SJCRH30 (cell line): Measurements from ENCODE around the gene SLC45A1. TPM values are rescaled to one million over a fixed set of nuclear protein-coding genes. Genes with fewer than 3 reads are reported as not detected.
"Not testable (repeated sequence)": the region's sequence is repeated elsewhere in the genome, so short reads cannot be mapped to it uniquely, and the experiment has no call there.

Experiments used
- DNase-seq, 2 experiments: peaks; one replicate each; pipeline ENCODE4 v3.0.0-alpha.2; 2015 to 2020
- H3K27ac ChIP-seq: fragments of 250-450 bp; sonication (Bioruptor Pico); 2 replicates; pipeline ENCODE4 v1.5.1; 2020; ENCODE audit warnings: mild to moderate bottlenecking, moderate library complexity
- H3K27me3 ChIP-seq: fragments of 250-450 bp; sonication (Bioruptor Pico); 2 replicates; pipeline ENCODE4 v1.5.1; 2020; ENCODE audit warnings: mild to moderate bottlenecking, moderate library complexity
- H3K36me3 ChIP-seq: fragments of 250-450 bp; sonication (Bioruptor Pico); 2 replicates; pipeline ENCODE4 v1.5.1; 2020; ENCODE audit warnings: mild to moderate bottlenecking, moderate library complexity
- H3K4me1 ChIP-seq: fragments of 250-450 bp; sonication (Bioruptor Pico); 2 replicates; pipeline ENCODE4 v1.5.1; 2020; ENCODE audit warnings: mild to moderate bottlenecking, moderate library complexity
- H3K4me3 ChIP-seq: fragments of 250-450 bp; sonication (Bioruptor Pico); 2 replicates; pipeline ENCODE4 v1.5.1; 2020; ENCODE audit warnings: mild to moderate bottlenecking, moderate library complexity
- H3K9me3 ChIP-seq: fragments of 250-450 bp; sonication (Bioruptor Pico); replicated peaks from 2 replicates; pipeline ENCODE4 v1.5.1; 2020; ENCODE audit warnings: mild to moderate bottlenecking, moderate library complexity
- total RNA-seq: library from RNA; depleted of rRNA; stranded (reverse); fragments of >200 nt; shearing (Covaris generic); gene quantifications from 2 replicates; pipeline ENCODE4 v1.2.3, GENCODE V29; 2014; rRNA removed

Gene SLC45A1
- 1.7 and 2.8 TPM in 2 replicates for total RNA-seq

GRCh38 chr1:8317647-8318381 lies at the start of gene SLC45A1:
Gene SLC45A1 (plus strand): TSS chr1:8318114. CDS start chr1:8324330, 6,216 bp downstream.
- Histone ChIP-seq H3K4me1 (peaks cover 23% of the 10 kb centered on the region), H3K27ac (peak within 1 kb of the TSS; percentile 35), H3K36me3 (no peaks in the 10 kb centered on the region), H3K9me3 (no peaks in the 10 kb centered on the region), H3K4me3 (peak within 1 kb of the TSS; percentile 69), H3K27me3 (no peaks in the 10 kb centered on the region)
- DNase-seq: peak; percentile 74 to 82

- H3K27me3 ChIP-seq: no peaks in the 10 kb centered on the region
- no peak overlapping the region for H3K27ac ChIP-seq
- no peak overlapping the region for H3K4me3 ChIP-seq
- DNase-seq: no peak
- peaks cover 4% of the 10 kb centered on the region for H3K4me1 ChIP-seq
- H3K9me3 ChIP-seq: no peaks in the 10 kb centered on the region
- H3K36me3 ChIP-seq: no peaks in the 10 kb centered on the region
Measured at GRCh38 chr1:8273036-8273435, 44.9 kb upstream of the SLC45A1 start.

GRCh38 chr1:8274352-8274751 lies 43.6 kb upstream of the SLC45A1 start:
- Histone ChIP-seq H3K36me3 (no peaks in the 10 kb centered on the region), H3K27me3 (no peaks in the 10 kb centered on the region), H3K27ac (no peak overlapping the region), H3K4me1 (peaks cover 1% of the 10 kb centered on the region), H3K4me3 (no peak overlapping the region), H3K9me3 (no peaks in the 10 kb centered on the region)
- no peak for DNase-seq

- H3K27ac ChIP-seq: no peak overlapping the region
- H3K9me3 ChIP-seq: peaks cover 2% of the 10 kb centered on the region; the same call in 1 of the 2 replicates
- no peak overlapping the region for H3K4me3 ChIP-seq
- peak; percentile 35 to 47 for DNase-seq
- H3K36me3 ChIP-seq: no peaks in the 10 kb centered on the region
- no peaks in the 10 kb centered on the region for H3K27me3 ChIP-seq
- H3K4me1 ChIP-seq: no peaks in the 10 kb centered on the region
Measured at GRCh38 chr1:8276173-8276914, 41.6 kb upstream of the SLC45A1 start.

GRCh38 chr1:8276932-8277331 lies 41.0 kb upstream of the SLC45A1 start:
- H3K27me3 ChIP-seq: no peaks in the 10 kb centered on the region
- no peak for DNase-seq
- no peaks in the 10 kb centered on the region for H3K36me3 ChIP-seq
- no peak overlapping the region for H3K4me3 ChIP-seq
- H3K9me3 ChIP-seq: peaks cover 2% of the 10 kb centered on the region; the same call in 1 of the 2 replicates
- no peaks in the 10 kb centered on the region for H3K4me1 ChIP-seq
- no peak overlapping the region for H3K27ac ChIP-seq

GRCh38 chr1:8278677-8279076 lies 39.2 kb upstream of the SLC45A1 start:
- H3K27ac ChIP-seq, H3K36me3 ChIP-seq, DNase-seq, H3K4me1 ChIP-seq, H3K27me3 ChIP-seq, H3K4me3 ChIP-seq, H3K9me3 ChIP-seq: not testable (repeated sequence)

- Histone ChIP-seq H3K27ac (no peak overlapping the region), H3K9me3 (peaks cover 2% of the 10 kb centered on the region; the same call in 1 of the 2 replicates), H3K4me1 (no peaks in the 10 kb centered on the region), H3K4me3 (no peak overlapping the region), H3K36me3 (no peaks in the 10 kb centered on the region), H3K27me3 (no peaks in the 10 kb centered on the region)
- no peak for DNase-seq
Measured at GRCh38 chr1:8281843-8282509, 35.9 kb upstream of the SLC45A1 start.

- H3K9me3 ChIP-seq: peaks cover 2% of the 10 kb centered on the region; the same call in 1 of the 2 replicates
- H3K36me3 ChIP-seq: no peaks in the 10 kb centered on the region
- no peak overlapping the region for H3K4me3 ChIP-seq
- H3K27ac ChIP-seq: no peak overlapping the region
- no peaks in the 10 kb centered on the region for H3K27me3 ChIP-seq
- H3K4me1 ChIP-seq: no peaks in the 10 kb centered on the region
- DNase-seq: no peak
Measured at GRCh38 chr1:8283058-8283884, 34.6 kb upstream of the SLC45A1 start.

GRCh38 chr1:8284127-8284526 lies 33.8 kb upstream of the SLC45A1 start:
- Histone ChIP-seq H3K27ac (no peak overlapping the region), H3K36me3 (no peaks in the 10 kb centered on the region), H3K4me1 (no peaks in the 10 kb centered on the region), H3K9me3 (peaks cover 2% of the 10 kb centered on the region; the same call in 1 of the 2 replicates), H3K4me3 (no peak overlapping the region), H3K27me3 (no peaks in the 10 kb centered on the region)
- DNase-seq: no peak

GRCh38 chr1:8285103-8285502 lies 32.8 kb upstream of the SLC45A1 start:
- Histone ChIP-seq H3K9me3 (peaks cover 2% of the 10 kb centered on the region; the same call in 1 of the 2 replicates), H3K27me3 (no peaks in the 10 kb centered on the region), H3K27ac (no peak overlapping the region), H3K4me3 (no peak overlapping the region), H3K36me3 (no peaks in the 10 kb centered on the region), H3K4me1 (no peaks in the 10 kb centered on the region)
- DNase-seq: no peak

GRCh38 chr1:8285965-8286364 lies 31.9 kb upstream of the SLC45A1 start:
- Histone ChIP-seq H3K4me3 (no peak overlapping the region), H3K9me3 (peaks cover 2% of the 10 kb centered on the region), H3K27me3 (no peaks in the 10 kb centered on the region), H3K36me3 (no peaks in the 10 kb centered on the region), H3K4me1 (no peaks in the 10 kb centered on the region), H3K27ac (no peak overlapping the region)
- DNase-seq: no peak

- H3K4me3 ChIP-seq: no peak overlapping the region
- H3K4me1 ChIP-seq: no peaks in the 10 kb centered on the region
- no peaks in the 10 kb centered on the region for H3K36me3 ChIP-seq
- H3K27ac ChIP-seq: no peak overlapping the region
- DNase-seq: no peak
- H3K27me3 ChIP-seq: no peaks in the 10 kb centered on the region
- peaks cover 5% of the 10 kb centered on the region; the same call in 1 of the 2 replicates for H3K9me3 ChIP-seq
Measured at GRCh38 chr1:8293118-8293517, 24.8 kb upstream of the SLC45A1 start.

- no peaks in the 10 kb centered on the region for H3K36me3 ChIP-seq
- H3K27ac ChIP-seq: no peak overlapping the region
- no peak overlapping the region for H3K4me3 ChIP-seq
- H3K27me3 ChIP-seq: no peaks in the 10 kb centered on the region
- no peaks in the 10 kb centered on the region for H3K4me1 ChIP-seq
- H3K9me3 ChIP-seq: peaks cover 5% of the 10 kb centered on the region; the same call in 1 of the 2 replicates
- DNase-seq: no peak
Measured at GRCh38 chr1:8293641-8294169, 24.2 kb upstream of the SLC45A1 start.

GRCh38 chr1:8294170-8294697 lies 23.7 kb upstream of the SLC45A1 start:
- H3K4me3 ChIP-seq: no peak overlapping the region
- peaks cover 5% of the 10 kb centered on the region; the same call in 1 of the 2 replicates for H3K9me3 ChIP-seq
- H3K36me3 ChIP-seq: no peaks in the 10 kb centered on the region
- DNase-seq: no peak
- no peaks in the 10 kb centered on the region for H3K27me3 ChIP-seq
- H3K27ac ChIP-seq: no peak overlapping the region
- no peaks in the 10 kb centered on the region for H3K4me1 ChIP-seq
